ENCODE data around the gene COL6A2. TPM values are rescaled to one million over a fixed set of nuclear protein-coding genes. Genes with fewer than 3 reads are reported as not detected.

COL6A2 gene
- total and polyA plus RNA-seq, 2 of the 13 experiments (the other 11 are each of a cell fraction or from before 2014, with no cell fraction given): 0.07 to 0.41 TPM

GRCh38 chr21:46154155-46154954 lies 56.4 kb downstream of the COL6A2 start (continued):
- TF ChIP-seq ZNF512 (CRISPR knock-in tag; IDR thresholded peaks at IDR 0.05) (no peak), ZMAT3 (CRISPR knock-in tag; conservative IDR thresholded peaks at IDR 0.05) (no peak), MIER2 (CRISPR knock-in tag; IDR thresholded peaks at IDR 0.05) (no peak), LBX2 (CRISPR knock-in tag; IDR thresholded peaks at IDR 0.05; ENCODE audit: borderline replicate concordance) (no peak), NFE2L2 (IDR thresholded peaks at IDR 0.05; ENCODE audit: low read length) (no peak), TBX2 (CRISPR knock-in tag; IDR thresholded peaks at IDR 0.05; ENCODE audit: borderline replicate concordance) (no peak), ATRX (CRISPR knock-in tag; IDR thresholded peaks at IDR 0.05; ENCODE audit: borderline replicate concordance) (no peak), ZFAT (CRISPR knock-in tag; conservative IDR thresholded peaks at IDR 0.05) (no peak), KDM2A (CRISPR knock-in tag; IDR thresholded peaks at IDR 0.05; ENCODE audit: borderline replicate concordance, low read depth) (0 out of 2 replicates have a peak, but pooled peaks have one; percentile 29), ZBTB7A (CRISPR knock-in tag; IDR thresholded peaks at IDR 0.05) (peak; percentile 60; the same call in 1 of the 2 replicates), JUND (CRISPR knock-in tag; IDR thresholded peaks at IDR 0.05) (no peak), ZSCAN31 (CRISPR knock-in tag; IDR thresholded peaks at IDR 0.05; ENCODE audit: low read depth) (peak; percentile 44; the same call in 1 of the 2 replicates), ZNF768 (CRISPR knock-in tag; IDR thresholded peaks at IDR 0.05) (no peak), ZNF235 (CRISPR knock-in tag; IDR thresholded peaks at IDR 0.05; ENCODE audit: borderline replicate concordance) (no peak), FOXM1 (CRISPR knock-in tag; IDR thresholded peaks at IDR 0.05) (no peak), ZBTB42 (CRISPR knock-in tag; IDR thresholded peaks at IDR 0.05) (no peak), NR2F6 (IDR thresholded peaks at IDR 0.05) (no peak), NR2F6 (CRISPR knock-in tag; IDR thresholded peaks at IDR 0.05) (0 out of 2 replicates have a peak, but pooled peaks have one; percentile 17), ZNF572 (CRISPR knock-in tag; IDR thresholded peaks at IDR 0.05) (no peak), ATF4 (CRISPR knock-in tag; IDR thresholded peaks at IDR 0.05) (0 out of 4 replicates have a peak, but pooled peaks of 1 of the 2 experiments have one; percentile 36), HOXA3 (CRISPR knock-in tag; IDR thresholded peaks at IDR 0.05) (no peak), TCF12 (IDR thresholded peaks at IDR 0.05) (no peak), TCF12 (CRISPR knock-in tag; IDR thresholded peaks at IDR 0.05) (0 out of 2 replicates have a peak, but pooled peaks have one; percentile 20), ZNF543 (CRISPR knock-in tag; IDR thresholded peaks at IDR 0.05) (no peak), ZNF749 (CRISPR knock-in tag; IDR thresholded peaks at IDR 0.05; ENCODE audit: borderline replicate concordance) (no peak), BRF2 (CRISPR knock-in tag; IDR thresholded peaks at IDR 0.05) (no peak)
- TF ChIP-seq, protein P1, sequence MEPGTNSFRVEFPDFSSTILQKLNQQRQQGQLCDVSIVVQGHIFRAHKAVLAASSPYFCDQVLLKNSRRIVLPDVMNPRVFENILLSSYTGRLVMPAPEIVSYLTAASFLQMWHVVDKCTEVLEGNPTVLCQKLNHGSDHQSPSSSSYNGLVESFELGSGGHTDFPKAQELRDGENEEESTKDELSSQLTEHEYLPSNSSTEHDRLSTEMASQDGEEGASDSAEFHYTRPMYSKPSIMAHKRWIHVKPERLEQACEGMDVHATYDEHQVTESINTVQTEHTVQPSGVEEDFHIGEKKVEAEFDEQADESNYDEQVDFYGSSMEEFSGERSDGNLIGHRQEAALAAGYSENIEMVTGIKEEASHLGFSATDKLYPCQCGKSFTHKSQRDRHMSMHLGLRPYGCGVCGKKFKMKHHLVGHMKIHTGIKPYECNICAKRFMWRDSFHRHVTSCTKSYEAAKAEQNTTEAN (CRISPR knock-in tag; conservative IDR thresholded peaks at IDR 0.05): 0 out of 2 replicates have a peak, but pooled peaks have one; percentile 25
